Measurements from ENCODE around the gene SPATA1. TPM values are rescaled to one million over a fixed set of nuclear protein-coding genes. Genes with fewer than 3 reads are reported as not detected.

Gene SPATA1
- total RNA-seq, 2 experiments from 2014 or later = 3.3 to 4.0 TPM

- DNase-seq (no peak), ATAC-seq (ENCODE audit: low read depth) (no peak)
- Mint-ChIP-seq H3K27ac (no peak overlapping the region), H3K4me3 (no peak overlapping the region), H3K36me3 (peaks cover 17% of the 10 kb centered on the region), H3K27me3 (no peaks in the 10 kb centered on the region), H3K4me1 (peaks cover 7% of the 10 kb centered on the region), H3K9me3 (peaks cover 34% of the 10 kb centered on the region)
- POLR2A ChIA-PET = interaction anchor here (0.6 kb wide), 1 partner anchor 21 kb away, joined by 8 read pairs; no protein-coding TSS in a partner anchor
These were observed 100.8 kb downstream of the SPATA1 start for GRCh38 chr1:84606977-84607376.

- no peaks in the 10 kb centered on the region for H3K27me3 Mint-ChIP-seq
- no peak for ATAC-seq (ENCODE audit: low read depth)
- no peak overlapping the region for H3K4me3 Mint-ChIP-seq
- H3K4me1 Mint-ChIP-seq = peaks cover 9% of the 10 kb centered on the region
- DNase-seq = no peak
- H3K27ac Mint-ChIP-seq = no peak overlapping the region
- H3K36me3 Mint-ChIP-seq = peaks cover 19% of the 10 kb centered on the region
- POLR2A ChIA-PET = no interaction called here
- H3K9me3 Mint-ChIP-seq = peaks cover 33% of the 10 kb centered on the region
These were observed 104.9 kb downstream of the SPATA1 start for GRCh38 chr1:84611091-84611490.

- no peak overlapping the region for H3K27ac Mint-ChIP-seq
- ATAC-seq (ENCODE audit: low read depth) (no peak), DNase-seq (no peak)
- POLR2A ChIA-PET = no interaction called here
- H3K4me3 Mint-ChIP-seq = peak overlapping the region; percentile 28
- no peaks in the 10 kb centered on the region for H3K27me3 Mint-ChIP-seq
- H3K4me1 Mint-ChIP-seq = peaks cover 9% of the 10 kb centered on the region
- peaks cover 27% of the 10 kb centered on the region for H3K9me3 Mint-ChIP-seq
- H3K36me3 Mint-ChIP-seq = peaks cover 16% of the 10 kb centered on the region
These were observed 105.6 kb downstream of the SPATA1 start for GRCh38 chr1:84611796-84612195.

- ATAC-seq (ENCODE audit: low read depth) (no peak), DNase-seq (no peak)
- Mint-ChIP-seq H3K4me1 (peaks cover 9% of the 10 kb centered on the region), H3K27me3 (no peaks in the 10 kb centered on the region), H3K4me3 (no peak overlapping the region), H3K9me3 (peaks cover 27% of the 10 kb centered on the region), H3K36me3 (peaks cover 16% of the 10 kb centered on the region), H3K27ac (no peak overlapping the region)
- POLR2A ChIA-PET = interaction anchor here (0.6 kb wide), 1 partner anchor 167 kb away, joined by 3 read pairs; no protein-coding TSS in a partner anchor
These were observed 106.8 kb downstream of the SPATA1 start for GRCh38 chr1:84613026-84613425.

- H3K9me3 Mint-ChIP-seq = peaks cover 27% of the 10 kb centered on the region
- no peak overlapping the region for H3K27ac Mint-ChIP-seq
- POLR2A ChIA-PET = interaction anchor here (0.7 kb wide), 1 partner anchor 38 kb away, joined by 5 read pairs; no protein-coding TSS in a partner anchor
These were observed 107.7 kb downstream of the SPATA1 start for GRCh38 chr1:84613887-84614286.

DNA sequence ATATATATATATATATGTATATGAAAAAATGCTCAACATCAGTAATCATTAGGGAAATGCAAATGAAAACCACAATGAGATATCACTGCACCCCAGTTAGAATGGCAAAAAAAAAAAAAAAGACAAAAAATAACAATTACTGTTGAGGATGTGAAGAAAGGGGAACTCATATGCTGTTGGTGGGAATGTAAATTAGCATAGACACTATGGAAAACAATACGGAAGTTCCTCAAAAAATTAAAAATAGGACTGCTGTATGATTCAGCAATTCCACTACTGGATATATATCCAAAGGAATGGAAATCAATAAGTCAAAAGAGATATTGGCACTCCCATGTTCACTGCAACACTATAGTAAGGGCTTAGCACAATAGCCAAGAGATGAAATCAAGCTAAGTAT lies 109.6 kb downstream of the SPATA1 start:
- H3K4me3 Mint-ChIP-seq = no peak overlapping the region
- peaks cover 19% of the 10 kb centered on the region for H3K4me1 Mint-ChIP-seq
- ATAC-seq (ENCODE audit: low read depth) = no peak
- peaks cover 15% of the 10 kb centered on the region for H3K36me3 Mint-ChIP-seq
- peaks cover 26% of the 10 kb centered on the region for H3K9me3 Mint-ChIP-seq
- no peaks in the 10 kb centered on the region for H3K27me3 Mint-ChIP-seq
- POLR2A ChIA-PET = no interaction called here
- no peak for DNase-seq
- H3K27ac Mint-ChIP-seq = no peak overlapping the region

More at GRCh38 chr1:84613887-84614286, 107.7 kb downstream of the SPATA1 start:
- ATAC-seq (ENCODE audit: low read depth) (no peak), DNase-seq (no peak)
- Mint-ChIP-seq H3K4me3 (no peak overlapping the region), H3K36me3 (peaks cover 16% of the 10 kb centered on the region), H3K4me1 (peaks cover 9% of the 10 kb centered on the region), H3K27me3 (no peaks in the 10 kb centered on the region)

Other genes with a start within 250 kb of the SPATA1 start
- gene SAMD13, start 204.7 kb upstream of the SPATA1 start, total RNA-seq = 1 to 10 TPM in 1 of 2 experiments, under 1 TPM in 1; 0.77 to 1.2 TPM
- gene DNASE2B, start 107.9 kb upstream of the SPATA1 start, total RNA-seq = not detected
- 10 to 100 TPM; 34.8 to 36.2 TPM for gene RPF1, start 27.1 kb upstream of the SPATA1 start, total RNA-seq
- 10 to 100 TPM; 88.0 to 88.4 TPM for gene GNG5, start 195 bp downstream of the SPATA1 start, total RNA-seq
- gene CTBS, start 68.1 kb downstream of the SPATA1 start, total RNA-seq = 10 to 100 TPM; 17.0 to 17.3 TPM
- gene SSX2IP, start 184.1 kb downstream of the SPATA1 start, total RNA-seq = 10 to 100 TPM; 14.4 to 16.0 TPM

Measured in activated naive CD8-positive, alpha-beta T cell treated with anti-CD3 and anti-CD28 coated beads, Interleukin-2, amount 10 ng/mL, durations not matched to agents 7 days and 5 days (primary cell).